ENCODE data around the gene MAD1L1.

MAD1L1 gene

DNA sequence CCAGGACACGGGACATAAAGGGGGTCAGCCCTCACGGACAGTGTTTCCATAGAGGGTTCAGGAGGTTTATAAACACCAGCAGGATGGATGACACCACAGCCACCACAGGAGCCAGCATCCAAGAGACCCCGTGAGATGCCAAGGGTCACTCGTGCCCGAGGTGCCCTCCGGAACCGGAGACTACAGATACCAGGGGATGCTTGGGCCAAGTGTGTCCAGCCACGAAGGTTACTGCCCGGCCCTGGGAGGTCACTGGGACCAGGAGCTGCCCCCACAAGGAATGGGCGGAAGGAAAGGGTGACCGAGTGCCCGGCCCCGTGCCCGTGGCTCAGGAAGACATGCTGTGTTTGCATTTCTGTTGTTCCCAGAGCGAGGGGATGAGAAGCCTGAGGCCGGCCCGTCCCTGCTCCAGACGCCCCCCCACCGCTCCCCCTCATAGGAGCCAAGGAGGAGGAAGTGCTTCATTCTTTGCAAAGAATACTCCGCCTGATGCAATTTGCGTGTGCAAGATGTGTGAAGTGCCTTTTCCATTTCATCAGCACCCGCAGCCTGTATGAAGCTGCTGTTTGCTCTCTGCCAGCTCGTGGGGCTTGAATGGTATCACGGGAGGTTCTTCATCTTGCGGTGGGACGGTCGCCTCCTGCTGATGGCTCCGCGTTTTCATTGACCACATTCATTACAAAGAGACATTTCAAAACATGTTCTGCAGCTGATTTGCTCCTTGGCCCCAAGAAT lies 386.2 kb downstream of the MAD1L1 start:
- no peak for DNase-seq (ENCODE audit: low read depth)
- H3K4me3 ChIP-seq (ENCODE audit: low read length), result no peak overlapping the region
- TF ChIP-seq, protein P1, sequence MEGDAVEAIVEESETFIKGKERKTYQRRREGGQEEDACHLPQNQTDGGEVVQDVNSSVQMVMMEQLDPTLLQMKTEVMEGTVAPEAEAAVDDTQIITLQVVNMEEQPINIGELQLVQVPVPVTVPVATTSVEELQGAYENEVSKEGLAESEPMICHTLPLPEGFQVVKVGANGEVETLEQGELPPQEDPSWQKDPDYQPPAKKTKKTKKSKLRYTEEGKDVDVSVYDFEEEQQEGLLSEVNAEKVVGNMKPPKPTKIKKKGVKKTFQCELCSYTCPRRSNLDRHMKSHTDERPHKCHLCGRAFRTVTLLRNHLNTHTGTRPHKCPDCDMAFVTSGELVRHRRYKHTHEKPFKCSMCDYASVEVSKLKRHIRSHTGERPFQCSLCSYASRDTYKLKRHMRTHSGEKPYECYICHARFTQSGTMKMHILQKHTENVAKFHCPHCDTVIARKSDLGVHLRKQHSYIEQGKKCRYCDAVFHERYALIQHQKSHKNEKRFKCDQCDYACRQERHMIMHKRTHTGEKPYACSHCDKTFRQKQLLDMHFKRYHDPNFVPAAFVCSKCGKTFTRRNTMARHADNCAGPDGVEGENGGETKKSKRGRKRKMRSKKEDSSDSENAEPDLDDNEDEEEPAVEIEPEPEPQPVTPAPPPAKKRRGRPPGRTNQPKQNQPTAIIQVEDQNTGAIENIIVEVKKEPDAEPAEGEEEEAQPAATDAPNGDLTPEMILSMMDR (conservative IDR thresholded peaks at IDR 0.05; ENCODE audit: low read length), result no peak

DNA sequence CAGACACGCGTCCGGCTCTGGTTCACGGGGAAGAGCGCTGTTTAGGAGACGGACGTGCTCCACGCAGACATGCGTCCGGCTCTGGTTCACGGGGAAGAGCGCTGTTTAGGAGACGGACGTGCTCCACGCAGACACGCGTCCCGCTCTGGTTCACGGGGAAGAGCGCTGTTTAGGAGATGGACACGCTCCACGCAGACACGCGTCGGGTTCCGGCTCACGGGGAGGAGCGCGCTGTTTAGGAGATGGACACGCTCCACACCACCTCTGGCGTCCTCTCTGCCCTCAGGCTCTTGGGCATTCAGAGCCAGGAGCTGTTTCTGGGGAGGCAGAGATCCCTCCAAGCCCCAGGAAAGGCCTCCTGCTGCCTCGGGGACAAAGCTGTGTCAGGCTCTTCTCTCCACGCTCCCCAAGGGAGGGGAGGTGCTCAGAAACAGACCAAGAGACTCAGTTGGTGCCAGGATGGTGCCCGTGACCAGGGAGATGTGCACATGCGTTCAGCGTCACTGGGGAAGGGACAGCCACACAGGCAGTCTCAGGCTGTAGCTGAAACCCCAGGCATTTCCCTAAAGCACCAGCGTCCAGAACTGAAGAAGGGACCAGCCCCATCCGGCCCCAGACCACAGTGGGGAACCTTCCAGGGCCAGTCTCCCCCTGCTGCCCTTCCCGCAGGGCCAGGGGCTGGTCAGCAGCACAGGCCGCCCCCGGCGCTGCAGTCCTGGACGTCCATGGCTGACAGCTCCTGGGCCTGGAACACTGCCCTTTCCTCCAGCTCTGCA lies 387.0 kb downstream of the MAD1L1 start:
- DNase-seq (ENCODE audit: low read depth), result no peak
- no peak overlapping the region for H3K4me3 ChIP-seq (ENCODE audit: low read length)
- TF ChIP-seq, protein P1 (conservative IDR thresholded peaks at IDR 0.05; ENCODE audit: low read length), result no peak

DNA sequence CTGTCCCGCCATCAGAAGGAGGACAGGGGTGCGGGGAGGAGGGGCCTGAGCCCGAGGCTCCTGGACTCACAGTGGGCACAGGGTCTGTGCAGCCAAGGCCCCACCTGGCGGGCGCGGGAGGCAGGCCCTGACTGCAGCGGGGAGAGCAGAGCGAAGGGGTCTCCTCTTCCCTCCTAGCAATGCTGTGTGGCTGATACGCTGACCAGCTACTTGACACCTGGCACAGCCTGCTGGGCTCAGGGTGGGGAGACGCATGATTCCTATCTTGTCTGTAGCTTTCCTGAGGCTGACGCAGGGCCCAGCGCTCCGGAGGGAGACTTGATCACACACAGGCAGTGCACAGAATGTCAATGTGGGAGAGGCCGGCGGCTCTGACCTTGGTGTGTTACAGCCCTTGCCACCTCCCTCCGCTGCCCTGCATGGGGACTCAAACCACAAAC lies 387.8 kb downstream of the MAD1L1 start:
- TF ChIP-seq, protein P1 (conservative IDR thresholded peaks at IDR 0.05; ENCODE audit: low read length), result no peak
- DNase-seq (ENCODE audit: low read depth), result no peak
- H3K4me3 ChIP-seq (ENCODE audit: low read length), result no peak overlapping the region

DNA sequence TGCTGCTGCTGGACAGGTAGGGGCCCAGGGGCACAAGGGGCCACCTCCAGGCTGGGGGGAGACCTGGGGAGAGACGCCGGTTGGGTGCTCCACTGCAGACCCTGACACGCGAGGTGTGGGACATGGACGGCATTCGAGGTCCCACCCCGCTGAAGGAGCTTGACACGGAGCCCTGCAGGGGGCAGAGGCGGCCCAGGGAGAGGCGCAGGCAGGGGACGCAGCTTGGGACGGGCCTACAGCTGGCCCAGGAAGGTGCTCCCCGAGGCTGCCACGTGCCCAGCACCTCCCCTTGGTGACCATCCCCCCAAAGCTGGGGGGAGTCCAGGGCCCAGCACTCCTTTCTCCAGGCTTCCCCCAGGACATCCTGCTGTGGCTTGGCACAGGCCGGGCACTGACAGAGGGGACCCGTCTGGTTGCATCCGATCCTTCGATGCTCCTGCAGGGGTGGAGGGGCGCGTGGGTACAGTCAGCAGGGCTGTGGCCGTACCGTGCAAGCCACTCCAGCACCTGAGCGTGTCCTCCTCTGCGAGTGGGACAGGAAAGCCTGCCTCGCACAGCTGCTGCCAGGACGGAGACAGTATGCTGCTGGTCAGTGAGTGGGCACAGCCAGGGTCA lies 388.3 kb downstream of the MAD1L1 start:
- no peak overlapping the region for H3K4me3 ChIP-seq (ENCODE audit: low read length)
- TF ChIP-seq, protein P1 (conservative IDR thresholded peaks at IDR 0.05; ENCODE audit: low read length), result no peak
- DNase-seq (ENCODE audit: low read depth), result no peak

DNA sequence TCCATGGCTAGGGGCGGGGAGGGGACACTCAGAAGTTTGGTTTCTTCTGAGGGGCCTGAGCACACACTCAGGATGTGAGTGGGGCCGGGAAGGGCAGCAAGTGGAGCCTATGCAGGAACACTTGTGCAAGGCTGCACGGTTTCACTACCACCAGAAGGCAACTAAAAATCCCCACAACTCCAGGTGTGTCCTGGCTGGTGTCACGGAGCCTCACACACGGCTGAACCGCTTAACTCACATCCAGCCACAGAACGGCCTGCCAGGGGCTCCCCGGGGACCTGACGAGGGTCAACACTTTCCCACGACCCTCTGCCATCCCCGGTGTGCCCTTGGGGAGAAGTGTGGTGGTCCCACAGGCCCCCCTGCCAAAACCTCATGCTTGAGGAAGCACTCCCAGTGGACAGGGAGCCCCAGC lies 388.8 kb downstream of the MAD1L1 start:
- H3K4me3 ChIP-seq (ENCODE audit: low read length), result no peak overlapping the region

DNA sequence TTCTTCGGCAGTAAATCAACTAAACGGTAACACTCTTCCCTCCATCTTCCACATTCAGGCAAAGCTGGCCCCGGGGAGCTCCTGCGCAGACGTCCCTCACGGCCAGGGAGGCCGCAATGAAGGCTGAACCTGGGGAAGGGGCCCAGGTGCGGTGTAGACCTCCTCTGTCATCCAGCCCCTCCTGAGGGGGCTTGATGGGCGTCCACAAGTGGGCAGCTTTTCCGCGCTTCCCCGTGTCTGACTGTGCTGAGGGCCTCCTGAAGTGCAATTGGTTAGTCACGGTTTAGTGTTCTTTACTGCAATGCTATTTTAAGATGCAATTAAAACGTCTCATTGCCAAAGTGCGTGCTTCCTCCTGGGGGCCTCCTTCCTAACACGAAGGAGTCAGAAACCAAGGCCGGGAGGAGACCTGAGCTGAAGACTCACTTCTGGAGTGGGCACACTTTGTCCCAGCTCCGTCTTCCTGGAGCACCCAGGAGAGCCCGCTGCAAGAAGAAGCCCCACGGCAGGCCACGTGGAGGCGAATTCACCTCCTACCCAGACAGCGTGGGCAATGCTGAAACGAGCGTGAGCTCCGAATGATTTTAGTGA lies 389.4 kb downstream of the MAD1L1 start:
- peak; percentile 36 for DNase-seq (ENCODE audit: low read depth)
- no peak overlapping the region for H3K4me3 ChIP-seq (ENCODE audit: low read length)
- TF ChIP-seq, protein P1 (conservative IDR thresholded peaks at IDR 0.05; ENCODE audit: low read length), result no peak

More for the DNA sequence above, 388.8 kb downstream of the MAD1L1 start:
- TF ChIP-seq, protein P1 (conservative IDR thresholded peaks at IDR 0.05; ENCODE audit: low read length), result no peak
- no peak for DNase-seq (ENCODE audit: low read depth)
